ENCODE measurements around the gene CEP89.

GRCh38 chr19:32917616-32917996 lies 54.2 kb downstream of the CEP89 start:
- TF ChIP-seq, protein P1, sequence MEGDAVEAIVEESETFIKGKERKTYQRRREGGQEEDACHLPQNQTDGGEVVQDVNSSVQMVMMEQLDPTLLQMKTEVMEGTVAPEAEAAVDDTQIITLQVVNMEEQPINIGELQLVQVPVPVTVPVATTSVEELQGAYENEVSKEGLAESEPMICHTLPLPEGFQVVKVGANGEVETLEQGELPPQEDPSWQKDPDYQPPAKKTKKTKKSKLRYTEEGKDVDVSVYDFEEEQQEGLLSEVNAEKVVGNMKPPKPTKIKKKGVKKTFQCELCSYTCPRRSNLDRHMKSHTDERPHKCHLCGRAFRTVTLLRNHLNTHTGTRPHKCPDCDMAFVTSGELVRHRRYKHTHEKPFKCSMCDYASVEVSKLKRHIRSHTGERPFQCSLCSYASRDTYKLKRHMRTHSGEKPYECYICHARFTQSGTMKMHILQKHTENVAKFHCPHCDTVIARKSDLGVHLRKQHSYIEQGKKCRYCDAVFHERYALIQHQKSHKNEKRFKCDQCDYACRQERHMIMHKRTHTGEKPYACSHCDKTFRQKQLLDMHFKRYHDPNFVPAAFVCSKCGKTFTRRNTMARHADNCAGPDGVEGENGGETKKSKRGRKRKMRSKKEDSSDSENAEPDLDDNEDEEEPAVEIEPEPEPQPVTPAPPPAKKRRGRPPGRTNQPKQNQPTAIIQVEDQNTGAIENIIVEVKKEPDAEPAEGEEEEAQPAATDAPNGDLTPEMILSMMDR (IDR thresholded peaks at IDR 0.05; ENCODE audit: low read length), result no peak
- TF ChIP-seq EZH2 (IDR thresholded peaks at IDR 0.05; ENCODE audit: borderline replicate concordance, low read length), result no peak
